Right lobe of liver (tissue), 4 donors: ENCODE measurements around the gene BPIFB3.

ENCODE experiments used
- POLR2A ChIP-seq: fragments of 450-650 bp; IDR thresholded peaks from one replicate; pipeline ENCODE4 v1.6.1; 2017; ENCODE audit warnings: antibody characterized with exemption, mild to moderate bottlenecking
- TF ChIP-seq, protein P1 (sequence below), 4 donors: fragments of 200-600 bp in 3 of 4; fragments of 450-650 bp in 1 of 4; IDR thresholded peaks; one replicate each; pipeline versions ENCODE4 v1.5.1 to v1.8.0; 2016 to 2022; ENCODE audit warnings: antibody characterized with exemption in 4 of 4, mild to moderate bottlenecking in 2 of 4
- donor health status: DM: no; HTN: no; CAD: no.
- donor health status: DM: no; HTN: no; CAD: no.
- donor health status: DM: no; HTN: yes; CAD: no.

DNA sequence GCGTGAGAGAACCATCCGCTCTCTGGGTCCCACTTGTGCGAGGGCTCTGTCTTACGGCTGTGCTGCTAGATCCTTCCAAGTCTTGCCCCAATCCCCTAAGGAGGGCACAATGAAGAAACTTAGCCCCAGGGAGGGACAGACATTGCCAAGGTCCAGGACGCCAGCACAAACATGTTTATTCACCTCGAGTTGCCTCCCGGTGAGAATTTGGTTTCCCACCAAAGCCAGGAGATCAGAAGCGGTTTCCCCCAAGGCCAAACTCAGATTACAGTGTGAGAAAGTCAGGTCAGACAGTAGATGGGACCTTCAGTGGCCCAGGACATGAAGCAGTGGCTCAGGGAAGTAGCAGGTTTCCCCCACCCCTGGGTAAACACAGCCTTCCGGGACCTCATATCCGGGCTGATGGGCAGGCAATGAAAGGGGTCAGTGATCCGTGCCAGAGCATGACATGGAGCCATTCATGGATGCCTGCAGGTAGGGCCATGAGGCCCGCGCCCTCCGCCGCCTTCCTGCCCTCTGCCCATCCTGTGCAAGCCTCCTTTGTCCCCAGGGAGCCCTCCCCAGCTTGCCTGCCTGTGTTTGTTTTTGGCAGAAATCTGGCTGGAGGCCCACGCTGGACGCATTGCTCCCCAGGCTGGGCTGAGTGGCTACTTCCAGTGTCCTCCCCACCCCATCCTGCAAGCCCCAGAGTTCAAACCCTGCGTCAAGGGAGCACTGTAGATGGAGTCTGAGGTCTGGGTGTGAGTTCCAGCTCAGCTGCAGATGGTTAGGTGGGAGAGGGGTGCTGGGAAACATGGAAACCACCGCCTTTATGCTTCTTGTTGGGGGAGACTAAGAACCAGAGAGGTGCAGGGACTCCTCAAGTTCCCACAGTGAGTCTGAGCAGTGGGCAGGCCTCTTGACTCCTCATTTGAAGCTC lies 44.2 kb upstream of the BPIFB3 start:
- TF ChIP-seq POLR2A = no peak
- TF ChIP-seq, protein P1, sequence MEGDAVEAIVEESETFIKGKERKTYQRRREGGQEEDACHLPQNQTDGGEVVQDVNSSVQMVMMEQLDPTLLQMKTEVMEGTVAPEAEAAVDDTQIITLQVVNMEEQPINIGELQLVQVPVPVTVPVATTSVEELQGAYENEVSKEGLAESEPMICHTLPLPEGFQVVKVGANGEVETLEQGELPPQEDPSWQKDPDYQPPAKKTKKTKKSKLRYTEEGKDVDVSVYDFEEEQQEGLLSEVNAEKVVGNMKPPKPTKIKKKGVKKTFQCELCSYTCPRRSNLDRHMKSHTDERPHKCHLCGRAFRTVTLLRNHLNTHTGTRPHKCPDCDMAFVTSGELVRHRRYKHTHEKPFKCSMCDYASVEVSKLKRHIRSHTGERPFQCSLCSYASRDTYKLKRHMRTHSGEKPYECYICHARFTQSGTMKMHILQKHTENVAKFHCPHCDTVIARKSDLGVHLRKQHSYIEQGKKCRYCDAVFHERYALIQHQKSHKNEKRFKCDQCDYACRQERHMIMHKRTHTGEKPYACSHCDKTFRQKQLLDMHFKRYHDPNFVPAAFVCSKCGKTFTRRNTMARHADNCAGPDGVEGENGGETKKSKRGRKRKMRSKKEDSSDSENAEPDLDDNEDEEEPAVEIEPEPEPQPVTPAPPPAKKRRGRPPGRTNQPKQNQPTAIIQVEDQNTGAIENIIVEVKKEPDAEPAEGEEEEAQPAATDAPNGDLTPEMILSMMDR (IDR thresholded peaks at IDR 0.05) = no peak
